Endometrial microvascular endothelial cells (primary cell): ENCODE data around the gene GPR183. TPM values are rescaled to one million over a fixed set of nuclear protein-coding genes. Genes with fewer than 3 reads are reported as not detected.

ENCODE experiments used
- in situ Hi-C: cut with HindIII; loops from 2 replicates; pipeline ENCODE4 v1.10.0; 2017; ENCODE audit warnings: low sequenced_read_pairs, low pct_unique_long_range_greater_than_20kb; ENCODE audit errors: inconsistent ontology term
- total RNA-seq: library from RNA; depleted of rRNA; stranded (reverse); fragments of >200 nt; gene quantifications from one replicate; pipeline ENCODE4 v1.2.3, GENCODE V29; 2015; ENCODE audit errors: inconsistent ontology term

Gene GPR183
- total RNA-seq, 1 donor from 2014 or later, result 0.65 TPM

GRCh38 chr13:99301056-99301838 is 6.0 kb downstream of the GPR183 start:
- in situ Hi-C loops, result no loop called here

- in situ Hi-C loops, result no loop called here
Observed at GRCh38 chr13:99299920-99300341, 7.3 kb downstream of the GPR183 start.

GRCh38 chr13:99299256-99299919 is 7.8 kb downstream of the GPR183 start:
- in situ Hi-C loops, result no loop called here

GRCh38 chr13:99298056-99298455 is 9.1 kb downstream of the GPR183 start:
- in situ Hi-C loops, result no loop called here

GRCh38 chr13:99297331-99297730 is 9.9 kb downstream of the GPR183 start:
- in situ Hi-C loops, result no loop called here

- in situ Hi-C loops, result no loop called here
Observed at GRCh38 chr13:99296398-99296797, 10.8 kb downstream of the GPR183 start.

GRCh38 chr13:99295488-99296252 is 11.5 kb downstream of the GPR183 start:
- in situ Hi-C loops, result no loop called here

GRCh38 chr13:99294958-99295357 is 12.2 kb downstream of the GPR183 start:
- in situ Hi-C loops, result no loop called here

- in situ Hi-C loops, result no loop called here
Observed at GRCh38 chr13:99294198-99294597, 13.0 kb downstream of the GPR183 start.

- in situ Hi-C loops, result no loop called here
Observed at GRCh38 chr13:99293178-99293577, 14.0 kb downstream of the GPR183 start.

- in situ Hi-C loops, result no loop called here
Observed at GRCh38 chr13:99290894-99291293, 16.3 kb downstream of the GPR183 start.

- in situ Hi-C loops, result no loop called here
Observed at GRCh38 chr13:99289674-99290337, 17.4 kb downstream of the GPR183 start.

- in situ Hi-C loops, result no loop called here
Observed at GRCh38 chr13:99289271-99289670, 17.9 kb downstream of the GPR183 start.

GRCh38 chr13:99288089-99288488 is 19.1 kb downstream of the GPR183 start:
- in situ Hi-C loops, result no loop called here

- in situ Hi-C loops, result no loop called here
Observed at GRCh38 chr13:99287551-99287950, 19.6 kb downstream of the GPR183 start.

- in situ Hi-C loops, result no loop called here
Observed at GRCh38 chr13:99285432-99286182, 21.6 kb downstream of the GPR183 start.

- in situ Hi-C loops, result no loop called here
Observed at GRCh38 chr13:99282264-99283231, 24.7 kb downstream of the GPR183 start.
